GM12865 (cell line): ENCODE data around the gene TUT4.

ENCODE experiments used
- DNase-seq: peaks from one replicate; pipeline ENCODE4 v3.0.0; 2010; ENCODE audit warnings: low read depth
- H3K4me3 ChIP-seq: 2 replicates; pipeline ENCODE4 v1.5.1; 2011; ENCODE audit warnings: mild to moderate bottlenecking, low read depth, low read length, control low read depth
- CTCF ChIP-seq: IDR thresholded peaks from 2 replicates; pipeline ENCODE4 v1.5.1; 2011; ENCODE audit warnings: low read length, control low read depth, low read depth, inconsistent platforms; ENCODE audit not compliant: insufficient read depth; ENCODE audit errors: missing control alignments

The TUT4 gene

GRCh38 chr1:52558941-52559340 is 6.0 kb upstream of the TUT4 start:
- no peak for TF ChIP-seq CTCF
- DNase-seq = no peak
- no peak overlapping the region for H3K4me3 ChIP-seq

GRCh38 chr1:52556641-52557360 is 3.9 kb upstream of the TUT4 start:
- no peak for TF ChIP-seq CTCF
- no peak overlapping the region for H3K4me3 ChIP-seq
- no peak for DNase-seq

- no peak for TF ChIP-seq CTCF
- no peak for DNase-seq
- H3K4me3 ChIP-seq = no peak overlapping the region
Measured at GRCh38 chr1:52554756-52555155, 1.9 kb upstream of the TUT4 start.

GRCh38 chr1:52554267-52554640 is 1.4 kb upstream of the TUT4 start:
- peak overlapping the region; percentile 97 for H3K4me3 ChIP-seq
- TF ChIP-seq CTCF = no peak
- no peak for DNase-seq

- peak; percentile 91 for DNase-seq
- no peak for TF ChIP-seq CTCF
- H3K4me3 ChIP-seq = peak overlapping the region; percentile 97
Measured at GRCh38 chr1:52553362-52554266, 722 bp upstream of the TUT4 start.

- no peak for TF ChIP-seq CTCF
- DNase-seq = peak; percentile 81
- H3K4me3 ChIP-seq = peak overlapping the region; percentile 97
Measured at GRCh38 chr1:52552236-52552504, 722 bp downstream of the TUT4 start.
